Mesenchymal stem cell (in vitro differentiated cells and primary cell): ENCODE measurements around the gene SLC7A4.

Source experiments
- DNase-seq: peaks from one replicate; pipeline ENCODE4 v3.0.0-alpha.2; 2013
- H2AFZ ChIP-seq: one replicate; pipeline ENCODE4 v1.6.1; 2013; ENCODE audit warnings: low read depth, mild to moderate bottlenecking, control low read depth, inconsistent platforms, low read length, moderate library complexity
- H2AK5ac ChIP-seq: 2 replicates; pipeline ENCODE4 v1.6.1; 2013; ENCODE audit warnings: low read length, moderate library complexity, mild to moderate bottlenecking, inconsistent platforms; ENCODE audit not compliant: severe bottlenecking
- H2BK120ac ChIP-seq: one replicate; pipeline ENCODE4 v1.6.1; 2013; ENCODE audit warnings: low read depth, mild to moderate bottlenecking, inconsistent platforms, low read length, moderate library complexity
- H2BK12ac ChIP-seq, 2 experiments: one replicate each; pipeline ENCODE4 v1.6.1; 2013; ENCODE audit warnings: inconsistent platforms in 2 of 2, low read length in 2 of 2, mild to moderate bottlenecking in 2 of 2, moderate library complexity in 2 of 2, control low read depth in 1 of 2
- H2BK15ac ChIP-seq: one replicate; pipeline ENCODE4 v1.6.1; 2013; ENCODE audit warnings: mild to moderate bottlenecking, low read depth, inconsistent platforms; ENCODE audit not compliant: poor library complexity, severe bottlenecking
- H2BK5ac ChIP-seq: 2 replicates; pipeline ENCODE4 v1.6.1; 2013; ENCODE audit warnings: low read depth, mild to moderate bottlenecking, low read length, control low read depth, inconsistent platforms; ENCODE audit not compliant: poor library complexity, severe bottlenecking
- H3K14ac ChIP-seq, 2 experiments: one replicate each; pipeline ENCODE4 v1.6.1; 2013; ENCODE audit warnings: inconsistent platforms in 2 of 2, low read length in 2 of 2, control low read depth in 1 of 2, mild to moderate bottlenecking in 1 of 2, moderate library complexity in 1 of 2
- H3K18ac ChIP-seq, 2 experiments: one replicate each; pipeline ENCODE4 v1.6.1; 2013; ENCODE audit warnings: inconsistent platforms in 2 of 2, low read length in 2 of 2, control low read depth in 1 of 2, low read depth in 1 of 2, mild to moderate bottlenecking in 1 of 2
- H3K23ac ChIP-seq, 2 experiments: one replicate each; pipeline ENCODE4 v1.6.1; 2013; ENCODE audit warnings: inconsistent platforms in 2 of 2, low read length in 2 of 2, mild to moderate bottlenecking in 2 of 2, moderate library complexity in 2 of 2, control low read depth in 1 of 2
- H3K27ac ChIP-seq: 2 replicates; pipeline ENCODE4 v1.5.1; 2013; ENCODE audit warnings: mild to moderate bottlenecking, moderate library complexity, low read length, control low read depth, inconsistent platforms; ENCODE audit not compliant: poor library complexity, severe bottlenecking
- H3K27me3 ChIP-seq, 2 experiments: 2 replicates each; pipeline versions ENCODE4 v1.6.1 to v1.7.0; 2013; ENCODE audit warnings: low read length in 2 of 2, mild to moderate bottlenecking in 2 of 2, moderate library complexity in 2 of 2, control low read depth in 1 of 2, inconsistent platforms in 1 of 2; ENCODE audit not compliant: control insufficient read depth in 1 of 2, insufficient read depth in 1 of 2
- H3K36me3 ChIP-seq, 2 experiments: 2 replicates each; pipeline versions ENCODE4 v1.6.1 to v1.7.0; 2013; ENCODE audit warnings: low read length in 2 of 2, control low read depth in 1 of 2, inconsistent platforms in 1 of 2, low read depth in 1 of 2, mild to moderate bottlenecking in 1 of 2; ENCODE audit not compliant: insufficient read depth in 2 of 2, control insufficient read depth in 1 of 2
- H3K4ac ChIP-seq, 2 experiments: one replicate each; pipeline ENCODE4 v1.6.1; 2013; ENCODE audit warnings: inconsistent platforms in 2 of 2, low read length in 2 of 2, mild to moderate bottlenecking in 2 of 2, moderate library complexity in 2 of 2, control low read depth in 1 of 2, low read depth in 1 of 2
- H3K4me1 ChIP-seq: 2 replicates; pipeline ENCODE4 v1.6.1; 2013; ENCODE audit warnings: low read depth, low read length, control low read depth; ENCODE audit not compliant: control insufficient read depth, insufficient read depth
- H3K4me2 ChIP-seq: 2 replicates; pipeline ENCODE4 v1.6.1; 2013; ENCODE audit warnings: low read length, mild to moderate bottlenecking, inconsistent platforms; ENCODE audit not compliant: poor library complexity, severe bottlenecking
- H3K4me3 ChIP-seq, 2 experiments: 2 replicates each; pipeline versions ENCODE4 v1.5.1 to v1.7.0; 2013; ENCODE audit warnings: low read length in 2 of 2, mild to moderate bottlenecking in 2 of 2, control low read depth in 1 of 2, low read depth in 1 of 2; ENCODE audit not compliant: insufficient read depth in 1 of 2
- H3K79me1 ChIP-seq: replicated peaks from 2 replicates; pipeline ENCODE4 v1.6.1; 2013; ENCODE audit warnings: mild to moderate bottlenecking, control low read depth, low read length, inconsistent platforms; ENCODE audit not compliant: poor library complexity, severe bottlenecking
- H3K9ac ChIP-seq: 2 replicates; pipeline ENCODE4 v1.7.0; 2013; ENCODE audit warnings: mild to moderate bottlenecking, low read length, moderate library complexity
- H3K9me3 ChIP-seq: 2 replicates; pipeline ENCODE4 v1.7.0; 2013; ENCODE audit warnings: mild to moderate bottlenecking, low read length; ENCODE audit not compliant: control insufficient read depth
- H4K8ac ChIP-seq: one replicate; pipeline ENCODE4 v1.6.1; 2013; ENCODE audit warnings: inconsistent platforms, mild to moderate bottlenecking, low read length, moderate library complexity
- H4K91ac ChIP-seq: one replicate; pipeline ENCODE4 v1.6.1; 2013; ENCODE audit warnings: mild to moderate bottlenecking, low read length, inconsistent platforms
- WGBS: methylation state at CpG from one replicate; pipeline ENCODE4 v1.1.7; 2013; ENCODE audit warnings: mixed read lengths; 5-methylcytosine and 5-hydroxymethylcytosine counted together

SLC7A4 gene

GRCh38 chr22:20997536-20998257, 34.7 kb downstream of the SLC7A4 start:
- H3K4me1 ChIP-seq = peaks cover 25% of the 10 kb centered on the region
- no peak overlapping the region for H2AFZ ChIP-seq
- H4K8ac ChIP-seq = no peak overlapping the region
- no peak overlapping the region for H3K9ac ChIP-seq
- H3K4me3 ChIP-seq = no peak overlapping the region
- 92% methylated on average over 12 of the region's 13 CpGs for WGBS
- H3K27ac ChIP-seq = no peak overlapping the region
- H3K14ac ChIP-seq = no peak overlapping the region
- H3K18ac ChIP-seq = no peak overlapping the region
- no peak overlapping the region for H2BK15ac ChIP-seq
- H2BK5ac ChIP-seq = no peak overlapping the region
- DNase-seq = no peak
- H4K91ac ChIP-seq = no peak overlapping the region
- no peak overlapping the region for H2BK12ac ChIP-seq
- H2AK5ac ChIP-seq = no peak overlapping the region
- H3K36me3 ChIP-seq = peaks cover 66 to 80% of the 10 kb centered on the region in 2 experiments
- peaks cover 31% of the 10 kb centered on the region for H3K79me1 ChIP-seq
- H3K27me3 ChIP-seq = no peaks in the 10 kb centered on the region
- no peak overlapping the region for H3K23ac ChIP-seq
- no peak overlapping the region for H2BK120ac ChIP-seq
- no peak overlapping the region for H3K4ac ChIP-seq
- no peak overlapping the region for H3K4me2 ChIP-seq
- H3K9me3 ChIP-seq = no peaks in the 10 kb centered on the region

GRCh38 chr22:20996598-20997535, 35.5 kb downstream of the SLC7A4 start:
- Histone ChIP-seq H2AK5ac (no peak overlapping the region), H3K4ac (no peak overlapping the region), H2BK120ac (no peak overlapping the region), H3K18ac (no peak overlapping the region), H3K14ac (no peak overlapping the region), H3K79me1 (peaks cover 31% of the 10 kb centered on the region), H3K27ac (no peak overlapping the region), H2AFZ (no peak overlapping the region), H4K8ac (no peak overlapping the region), H3K9me3 (no peaks in the 10 kb centered on the region), H3K4me1 (peaks cover 24% of the 10 kb centered on the region), H3K9ac (no peak overlapping the region), H2BK12ac (no peak overlapping the region), H2BK15ac (no peak overlapping the region), H3K23ac (no peak overlapping the region), H3K36me3 (peaks cover 75 to 89% of the 10 kb centered on the region in 2 experiments), H3K4me2 (no peak overlapping the region), H3K27me3 (no peaks in the 10 kb centered on the region), H4K91ac (no peak overlapping the region), H2BK5ac (no peak overlapping the region), H3K4me3 (no peak overlapping the region)
- 97% methylated on average over 27 of the region's 27 CpGs for whole genome bisulfite sequencing
- no peak for DNase-seq

DNA sequence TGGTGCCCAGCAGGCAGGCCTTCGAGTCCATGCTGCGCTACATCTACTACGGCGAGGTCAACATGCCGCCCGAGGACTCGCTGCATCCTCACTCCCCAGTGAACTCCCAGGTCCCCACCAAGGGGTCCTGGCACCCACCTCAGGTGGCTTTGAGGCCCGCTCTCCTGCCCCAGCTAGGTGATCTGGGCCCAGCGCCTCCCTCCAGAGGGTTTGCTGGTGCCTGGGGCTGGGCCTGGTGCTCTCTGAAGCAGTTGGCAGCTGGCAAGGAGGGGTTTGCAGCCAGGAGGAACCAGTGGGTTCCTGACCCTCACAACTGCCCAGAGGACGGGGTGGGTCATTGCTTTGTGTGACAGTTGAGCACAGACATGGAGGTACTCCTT, 36.3 kb downstream of the SLC7A4 start:
- Histone ChIP-seq H2BK12ac (no peak overlapping the region), H4K91ac (no peak overlapping the region), H2BK5ac (no peak overlapping the region), H2AFZ (no peak overlapping the region), H2BK120ac (no peak overlapping the region), H3K4me3 (no peak overlapping the region), H3K4me2 (no peak overlapping the region), H4K8ac (no peak overlapping the region), H3K79me1 (peaks cover 34% of the 10 kb centered on the region), H3K36me3 (peaks cover 80 to 97% of the 10 kb centered on the region in 2 experiments), H3K27ac (no peak overlapping the region), H3K18ac (no peak overlapping the region), H3K14ac (no peak overlapping the region), H3K9me3 (no peaks in the 10 kb centered on the region), H2BK15ac (no peak overlapping the region), H3K4me1 (peaks cover 20% of the 10 kb centered on the region), H3K4ac (no peak overlapping the region), H3K27me3 (no peaks in the 10 kb centered on the region), H3K9ac (no peak overlapping the region), H3K23ac (no peak overlapping the region), H2AK5ac (no peak overlapping the region)
- DNase-seq = no peak
- 98% methylated on average over 10 of the region's 10 CpGs for WGBS

- peaks cover 29% of the 10 kb centered on the region for H3K79me1 ChIP-seq
- H3K27ac ChIP-seq = no peak overlapping the region
- H3K23ac ChIP-seq = no peak overlapping the region
- no peak overlapping the region for H3K4ac ChIP-seq
- H3K4me2 ChIP-seq = no peak overlapping the region
- no peak overlapping the region for H2AFZ ChIP-seq
- no peak overlapping the region for H2BK15ac ChIP-seq
- no peak overlapping the region for H3K18ac ChIP-seq
- no peak overlapping the region for H2BK120ac ChIP-seq
- 92% methylated on average over 23 of the region's 23 CpGs for WGBS
- H3K4me1 ChIP-seq = peaks cover 15% of the 10 kb centered on the region
- no peak overlapping the region for H2BK12ac ChIP-seq
- H3K9ac ChIP-seq = no peak overlapping the region
- no peak overlapping the region for H4K8ac ChIP-seq
- no peak overlapping the region for H2AK5ac ChIP-seq
- peaks cover 86 to 100% of the 10 kb centered on the region in 2 experiments for H3K36me3 ChIP-seq
- H4K91ac ChIP-seq = no peak overlapping the region
- no peak for DNase-seq
- H3K4me3 ChIP-seq = no peak overlapping the region
- no peaks in the 10 kb centered on the region for H3K27me3 ChIP-seq
- H3K14ac ChIP-seq = no peak overlapping the region
- H3K9me3 ChIP-seq = no peaks in the 10 kb centered on the region
- no peak overlapping the region for H2BK5ac ChIP-seq
These were observed 36.9 kb downstream of the SLC7A4 start for GRCh38 chr22:20995329-20996030.
